ENCODE data around the gene ARHGAP6. TPM values are rescaled to one million over a fixed set of nuclear protein-coding genes. Genes with fewer than 3 reads are reported as not detected.

The ARHGAP6 gene
- total and polyA plus RNA-seq, 2 of the 4 experiments (the other 2 are of a cell fraction) = 1.4 to 1.8 TPM

GRCh38 chrX:11702965-11703631 is 37.4 kb upstream of the ARHGAP6 start:
- no peak overlapping the region for H3K27ac ChIP-seq (ENCODE audit: insufficient read depth, low read length)
- peaks cover 2% of the 10 kb centered on the region; the same call in 1 of the 2 replicates for H3K27me3 ChIP-seq (ENCODE audit: control insufficient read depth, insufficient read depth, low read length)

More at GRCh38 chrX:11702965-11703631, 37.4 kb upstream of the ARHGAP6 start:
- DNase-seq = no peak
- Histone ChIP-seq H4K91ac (ENCODE audit: insufficient read depth, low read depth, low read length) (no peak overlapping the region), H2BK15ac (ENCODE audit: low read depth, low read length) (no peak overlapping the region), H3K18ac (ENCODE audit: low read depth, low read length) (no peak overlapping the region), H3K23ac (ENCODE audit: low read depth, low read length) (no peak overlapping the region), H3K36me3 (ENCODE audit: control insufficient read depth, insufficient read depth, low read length) (no peaks in the 10 kb centered on the region), H3K4me3 (ENCODE audit: insufficient read depth, low read depth, low read length) (no peak overlapping the region), H3K9me3 (ENCODE audit: control insufficient read depth, insufficient read depth, low read length) (no peaks in the 10 kb centered on the region), H3K4ac (ENCODE audit: low read depth, low read length) (no peak overlapping the region), H2BK5ac (ENCODE audit: low read depth, low read length, poor library complexity, severe bottlenecking) (no peak overlapping the region), H4K20me1 (ENCODE audit: insufficient read depth, low read length) (no peaks in the 10 kb centered on the region), H3K14ac (replicated peaks; ENCODE audit: low read depth, low read length) (no peak overlapping the region), H2AK5ac (ENCODE audit: low read depth, low read length) (no peak overlapping the region), H2BK20ac (ENCODE audit: low read depth, low read length) (no peak overlapping the region), H3K56ac (ENCODE audit: extremely low read depth, insufficient read depth, low read length) (no peak overlapping the region), H3K79me1 (ENCODE audit: low read depth in 1 of 2, low read length in 2 of 2) (no peaks in the 10 kb centered on the region), H2AK9ac (replicated peaks; ENCODE audit: low read depth, low read length, poor library complexity) (no peak overlapping the region), H3K4me1 (ENCODE audit: control insufficient read depth, insufficient read depth, low read length) (no peaks in the 10 kb centered on the region), H3K9ac (ENCODE audit: low read depth, low read length) (no peak overlapping the region), H4K8ac (ENCODE audit: low read depth in 2 of 2, low read length in 2 of 2) (no peak overlapping the region), H4K5ac (ENCODE audit: low read depth, low read length) (no peak overlapping the region), H2BK120ac (ENCODE audit: low read depth, low read length) (no peak overlapping the region), H3K4me2 (ENCODE audit: low read depth, low read length) (no peak overlapping the region), H2AFZ (replicated peaks; ENCODE audit: low read length, poor library complexity) (no peak overlapping the region), H3K9me1 (ENCODE audit: insufficient read depth, low read length) (no peaks in the 10 kb centered on the region)
- WGBS, 2 experiments (ENCODE audit: extremely low coverage in 2 of 2, insufficient read length in 1 of 2) = 82% methylated on average over 2 of the region's 6 CpGs; no CpG with 5 or more reads in 1 of the 2 experiments
- in situ Hi-C loops (cut with MboI; ENCODE audit: low sequenced_read_pairs) (no loop called here), intact Hi-C loops (cut with micrococcal nuclease) (no loop called here), dilution Hi-C loops (cut with HindIII; ENCODE audit: low sequenced_read_pairs, unreplicated experiment) (no loop called here)
- BruUV-seq (replicated peaks) = no TSS peak
- no peak for TF ChIP-seq CHD1 (IDR thresholded peaks at IDR 0.05; ENCODE audit: low read depth, low read length)
- TF ChIP-seq USF2 (IDR thresholded peaks at IDR 0.05; ENCODE audit: low read depth, low read length) = no peak
- no peak for TF ChIP-seq RFX5 (IDR thresholded peaks at IDR 0.05; ENCODE audit: low read depth, low read length)
- no peak for TF ChIP-seq FOS (IDR thresholded peaks at IDR 0.05; ENCODE audit: low read depth, low read length)
- no peak for TF ChIP-seq MAFK (IDR thresholded peaks at IDR 0.05; ENCODE audit: low read depth, low read length)
- no peak for TF ChIP-seq BHLHE40 (IDR thresholded peaks at IDR 0.05; ENCODE audit: low read depth, low read length)
- TF ChIP-seq RAD21 (IDR thresholded peaks at IDR 0.05; ENCODE audit: low read length) = no peak
- TF ChIP-seq POLR2A (IDR thresholded peaks at IDR 0.05; ENCODE audit: low read depth, low read length) = no peak
- POLR2A ChIA-PET (ENCODE audit: unreplicated experiment) = no interaction called here
- ATAC-seq (ENCODE audit: low read depth) = no peak
- CTCF ChIA-PET = no interaction called here
